Endothelial cell of umbilical vein (primary cell): Measurements from ENCODE around the gene NT5DC2. TPM values are rescaled to one million over a fixed set of nuclear protein-coding genes. Genes with fewer than 3 reads are reported as not detected.

Experiments used
- BruUV-seq: library from RNA; stranded (reverse); fragments of 400-500 nt; replicated peaks from 2 replicates; lab custom pipeline; 2021; lab: Mats Ljungman, UMichigan
- CTCF ChIA-PET: fragments of 300-600, 350-600 bp; sonication (Branson Sonifier 250); formaldehyde crosslinking; loops from one replicate; lab custom pipeline; 2021; ENCODE audit warnings: antibody characterized with exemption, inconsistent platforms; lab: Charles Lee
- POLR2A ChIA-PET: fragments of 300-600, 350-600 bp; sonication (Branson Sonifier 250); formaldehyde crosslinking; loops from one replicate; lab custom pipeline; 2021; ENCODE audit warnings: antibody characterized with exemption, inconsistent platforms; lab: Charles Lee
- DNase-seq: peaks from one replicate; pipeline ENCODE4 v3.0.0-alpha.2; 2011; ENCODE audit warnings: low read depth, low spot score
- FAIRE-seq: peaks from 2 replicates; lab custom pipeline; 2011; peaks lifted over from hg19 to GRCh38; lab: Jason Lieb, UNC
- H2AFZ ChIP-seq: 2 replicates; pipeline ENCODE4 v1.6.0; 2012; ENCODE audit warnings: low read depth, low read length, control low read depth, inconsistent platforms
- H3K27ac ChIP-seq: 2 replicates; pipeline ENCODE4 v1.5.1; 2011; ENCODE audit warnings: low read depth, mild to moderate bottlenecking, control low read depth, low read length, moderate library complexity; ENCODE audit not compliant: insufficient read depth
- H3K27me3 ChIP-seq, 2 experiments: 2 replicates each; pipeline versions ENCODE4 v1.6.0 to v1.6.1; 2011; ENCODE audit warnings: low read length in 2 of 2, mixed read lengths in 1 of 2; ENCODE audit not compliant: control insufficient read depth in 2 of 2, insufficient read depth in 2 of 2
- H3K36me3 ChIP-seq, 2 experiments: 2 replicates in 1 of 2; 3 replicates in 1 of 2; pipeline ENCODE4 v1.5.1; 2011; ENCODE audit warnings: low read length in 2 of 2, mild to moderate bottlenecking in 1 of 2, moderate library complexity in 1 of 2; ENCODE audit not compliant: control insufficient read depth in 2 of 2, insufficient read depth in 2 of 2; ENCODE audit errors: extremely low read depth in 1 of 2
- H3K4me1 ChIP-seq: 3 replicates; pipeline ENCODE4 v1.5.1; 2011; ENCODE audit warnings: mild to moderate bottlenecking, low read length; ENCODE audit not compliant: control insufficient read depth, insufficient read depth; ENCODE audit errors: extremely low read depth
- H3K4me2 ChIP-seq: 2 replicates; pipeline ENCODE4 v1.6.1; 2011; ENCODE audit warnings: low read length, control low read depth, mixed read lengths; ENCODE audit not compliant: insufficient read depth
- H3K4me3 ChIP-seq, 3 experiments: fragments of 200-600 bp in 1 of 3; sonication (generic), shearing (Covaris generic) in 1 of 3; replicated peaks in 1 of 3; 2 replicates each; pipeline ENCODE4 v1.5.1; 2011 to 2016; ENCODE audit warnings: control low read depth in 3 of 3, low read length in 3 of 3, mild to moderate bottlenecking in 2 of 3, inconsistent platforms in 1 of 3, low read depth in 1 of 3, moderate library complexity in 1 of 3; ENCODE audit not compliant: insufficient read depth in 1 of 3
- H3K79me2 ChIP-seq: 2 replicates; pipeline ENCODE4 v1.6.0; 2012; ENCODE audit warnings: low read length, inconsistent platforms; ENCODE audit not compliant: control insufficient read depth, insufficient read depth
- H3K9ac ChIP-seq: replicated peaks from 2 replicates; pipeline ENCODE3; 2011; ENCODE audit warnings: low read length, control low read depth; ENCODE audit not compliant: insufficient read depth; ENCODE audit errors: extremely low read depth
- H3K9me1 ChIP-seq: replicated peaks from 3 replicates; pipeline ENCODE4 v1.6.0; 2011; ENCODE audit warnings: mild to moderate bottlenecking, low read length; ENCODE audit not compliant: control insufficient read depth, insufficient read depth; ENCODE audit errors: extremely low read depth
- H3K9me3 ChIP-seq: replicated peaks from 2 replicates; pipeline ENCODE4 v1.5.1; 2012; ENCODE audit warnings: low read length, inconsistent platforms; ENCODE audit not compliant: control insufficient read depth, insufficient read depth
- H4K20me1 ChIP-seq: replicated peaks from 2 replicates; pipeline ENCODE3; 2011; ENCODE audit warnings: mild to moderate bottlenecking, low read length; ENCODE audit not compliant: control insufficient read depth, insufficient read depth; ENCODE audit errors: extremely low read depth
- CTCF ChIP-seq, 2 donors: IDR thresholded peaks; 1 replicate in 1 of 2; 2 replicates in 1 of 2; pipeline ENCODE4 v1.5.1; 2011; ENCODE audit warnings: low read length in 2 of 2, mild to moderate bottlenecking in 2 of 2, moderate library complexity in 2 of 2, control low read depth in 1 of 2, inconsistent platforms in 1 of 2, low read depth in 1 of 2; ENCODE audit not compliant: insufficient read depth in 1 of 2; ENCODE audit errors: extremely low read depth in 1 of 2
- EZH2 ChIP-seq: IDR thresholded peaks from 2 replicates; pipeline ENCODE4 v1.6.1; 2012; ENCODE audit warnings: borderline replicate concordance, low read depth, mild to moderate bottlenecking, moderate library complexity, low read length, inconsistent platforms; ENCODE audit not compliant: severe bottlenecking
- FOS ChIP-seq: IDR thresholded peaks from 2 replicates; pipeline ENCODE4 v1.6.1; 2011; ENCODE audit warnings: mild to moderate bottlenecking, low read length, moderate library complexity, borderline replicate concordance; ENCODE audit not compliant: insufficient read depth
- GATA2 ChIP-seq: IDR thresholded peaks from 2 replicates; pipeline ENCODE4 v1.7.0; 2011; ENCODE audit warnings: low read depth, mild to moderate bottlenecking, moderate library complexity, mixed read lengths, low read length; ENCODE audit not compliant: insufficient read length, insufficient read depth
- JUN ChIP-seq: IDR thresholded peaks from 2 replicates; pipeline ENCODE4 v1.6.1; 2011; ENCODE audit warnings: borderline replicate concordance, low read depth; ENCODE audit not compliant: insufficient read length, insufficient read depth
- MAX ChIP-seq: IDR thresholded peaks from 2 replicates; pipeline ENCODE4 v1.6.1; 2011; ENCODE audit not compliant: insufficient read depth, insufficient read length
- MYC ChIP-seq: IDR thresholded peaks from one replicate; pipeline ENCODE4 v1.6.1; 2011; ENCODE audit warnings: mild to moderate bottlenecking, low read depth, low read length
- POLR2A ChIP-seq: IDR thresholded peaks from 2 replicates; pipeline ENCODE4 v1.6.1; 2012; ENCODE audit warnings: low read depth, mild to moderate bottlenecking, control low read depth, low read length
- POLR2AphosphoS5 ChIP-seq: IDR thresholded peaks from 2 replicates; pipeline ENCODE4 v1.6.1; 2012; ENCODE audit warnings: low read depth, mild to moderate bottlenecking, control low read depth, low read length, moderate library complexity; ENCODE audit not compliant: insufficient read depth
- dilution Hi-C: fragments of 300-500 bp; cut with MboI; formaldehyde crosslinking; loops from one replicate; pipeline ENCODE4 v1.15.0; 2019; ENCODE audit warnings: low sequenced_read_pairs; ENCODE audit not compliant: extremely low pct_ligation_motif_present
- intact Hi-C: fragments of 100-400 bp; cut with micrococcal nuclease; formaldehyde crosslinking; loops from one replicate; pipeline ENCODE4 v1.10.0; 2022
- polyA plus RNA-seq, 4 experiments: library from polyadenylated mRNA; depleted of rRNA in 3 of 4; stranded (reverse) in 3 of 4; unstranded in 1 of 4; fragments of >200 nt; gene quantifications; 2 replicates each; pipeline versions ENCODE4 v1.2.1 to v1.2.3, GENCODE V29; 2011 to 2012; ENCODE audit warnings: missing spikeins in 1 of 4
- total RNA-seq: library from RNA; stranded (reverse); gene quantifications from 2 replicates; pipeline ENCODE4 v1.2.3, GENCODE V29; 2021

The NT5DC2 gene
- total and polyA plus RNA-seq, 2 donors (not counting 3 experiments of a cell fraction or from before 2014, with no cell fraction given): 298 to 402 TPM

- Histone ChIP-seq H3K9me3 (no peaks in the 10 kb centered on the region), H3K27me3 (no peaks in the 10 kb centered on the region), H4K20me1 (no peaks in the 10 kb centered on the region), H3K4me1 (peaks cover 7% of the 10 kb centered on the region), H3K27ac (no peak overlapping the region), H2AFZ (no peak overlapping the region), H3K4me2 (no peak overlapping the region), H3K9me1 (no peaks in the 10 kb centered on the region), H3K9ac (no peak overlapping the region), H3K36me3 (peaks cover 30 to 79% of the 10 kb centered on the region in 2 experiments), H3K4me3 (no peak overlapping the region), H3K79me2 (no peaks in the 10 kb centered on the region)
- FAIRE-seq (no peak), DNase-seq (no peak)
- ChIA-PET CTCF (no interaction called here), POLR2A (no interaction called here)
- TF ChIP-seq EZH2: no peak
- no peak for TF ChIP-seq CTCF (IDR thresholded peaks at IDR 0.05; ENCODE audit: extremely low read depth in 1 of 2, insufficient read depth in 1 of 2, low read depth in 1 of 2, low read length in 2 of 2)
- TF ChIP-seq JUN: no peak
- peak; percentile 22 for TF ChIP-seq POLR2AphosphoS5
- intact Hi-C loops (no loop called here), dilution Hi-C loops (no loop called here)
- BruUV-seq: no TSS peak
These were observed 11.6 kb downstream of the NT5DC2 start for GRCh38 chr3:52521881-52522650.

- Histone ChIP-seq H4K20me1 (no peaks in the 10 kb centered on the region), H3K4me1 (peaks cover 7% of the 10 kb centered on the region), H3K9me1 (no peaks in the 10 kb centered on the region), H3K4me3 (no peak overlapping the region), H3K9ac (no peak overlapping the region), H3K9me3 (no peaks in the 10 kb centered on the region), H3K27me3 (no peaks in the 10 kb centered on the region), H3K79me2 (no peaks in the 10 kb centered on the region), H2AFZ (no peak overlapping the region), H3K36me3 (peaks cover 30 to 82% of the 10 kb centered on the region in 2 experiments), H3K4me2 (no peak overlapping the region), H3K27ac (no peak overlapping the region)
- ChIA-PET CTCF (no interaction called here), POLR2A (no interaction called here)
- TF ChIP-seq POLR2AphosphoS5 (no peak), CTCF (IDR thresholded peaks at IDR 0.05; ENCODE audit: extremely low read depth in 1 of 2, insufficient read depth in 1 of 2, low read depth in 1 of 2, low read length in 2 of 2) (no peak), FOS (no peak), EZH2 (no peak), GATA2 (no peak), MYC (no peak), MAX (no peak), JUN (no peak), POLR2A (no peak)
- intact Hi-C loops (no loop called here), dilution Hi-C loops (no loop called here)
- DNase-seq (no peak), FAIRE-seq (no peak)
- BruUV-seq: no TSS peak
These were observed 12.2 kb downstream of the NT5DC2 start for GRCh38 chr3:52521488-52521824.
